Hematopoietic multipotent progenitor cell treated with erythropoietin and hydrocortisone succinate and interleukin-3 and kit ligand, for 4 days (in vitro differentiated cells): ENCODE measurements around the gene MRPL20.
"Not testable (repeated sequence)": the region's sequence is repeated elsewhere in the genome, so short reads cannot be mapped to it uniquely, and the experiment has no call there.

Experiments used
- DNase-seq: peaks from one replicate; pipeline ENCODE4 v3.0.0-alpha.2; 2015

Gene MRPL20

GRCh38 chr1:1403653-1404052 lies 3.4 kb downstream of the MRPL20 start:
- DNase-seq: no peak

- not testable (repeated sequence) for DNase-seq
These were observed 4.1 kb downstream of the MRPL20 start for GRCh38 chr1:1402901-1403392.

GRCh38 chr1:1402072-1402900 lies 4.8 kb downstream of the MRPL20 start:
- peak; percentile 78 for DNase-seq

- DNase-seq: no peak
These were observed 5.6 kb downstream of the MRPL20 start for GRCh38 chr1:1401457-1402010.

- no peak for DNase-seq
These were observed 6.3 kb downstream of the MRPL20 start for GRCh38 chr1:1400576-1401456.

- DNase-seq: peak; percentile 56
These were observed 7.1 kb downstream of the MRPL20 start for GRCh38 chr1:1399872-1400575.

GRCh38 chr1:1399187-1399871 lies 7.8 kb downstream of the MRPL20 start, which contains the start of gene CCNL2:
Gene CCNL2 (minus strand): TSS chr1:1399335. CDS start chr1:1399306, 29 bp downstream.
- peak; percentile 99 for DNase-seq

GRCh38 chr1:1398677-1399186 lies 8.4 kb downstream of the MRPL20 start:
- DNase-seq: no peak

- DNase-seq: peak; percentile 59
These were observed 9.1 kb downstream of the MRPL20 start for GRCh38 chr1:1397839-1398523.

GRCh38 chr1:1395166-1395565 lies 11.9 kb downstream of the MRPL20 start:
- no peak for DNase-seq

GRCh38 chr1:1394116-1394515 lies 13.0 kb downstream of the MRPL20 start:
- no peak for DNase-seq

- no peak for DNase-seq
These were observed 13.7 kb downstream of the MRPL20 start for GRCh38 chr1:1393428-1393827.

- DNase-seq: no peak
These were observed 14.1 kb downstream of the MRPL20 start for GRCh38 chr1:1393014-1393413.

GRCh38 chr1:1391225-1391624 lies 15.9 kb downstream of the MRPL20 start:
- no peak for DNase-seq

GRCh38 chr1:1390675-1391074 lies 16.4 kb downstream of the MRPL20 start:
- no peak for DNase-seq

GRCh38 chr1:1388078-1388472 lies 19.0 kb downstream of the MRPL20 start:
- no peak for DNase-seq

- DNase-seq: no peak
These were observed 19.7 kb downstream of the MRPL20 start for GRCh38 chr1:1387098-1388077.

- DNase-seq: no peak
These were observed 21.2 kb downstream of the MRPL20 start for GRCh38 chr1:1385931-1386330.

GRCh38 chr1:1385339-1385738 lies 21.8 kb downstream of the MRPL20 start:
- DNase-seq: not testable (repeated sequence)

GRCh38 chr1:1381294-1381693 lies 25.8 kb downstream of the MRPL20 start:
- DNase-seq: no peak
